OCI-LY7 (cell line): ENCODE data around the gene SEMA5A. TPM values are rescaled to one million over a fixed set of nuclear protein-coding genes. Genes with fewer than 3 reads are reported as not detected.

Experiments used
- BruUV-seq: library from RNA; stranded (reverse); fragments of 400-500 nt; replicated peaks from 2 replicates; lab custom pipeline; 2021; lab: Mats Ljungman, UMichigan
- CTCF ChIA-PET: fragments of 300-600 bp; sonication (Branson Sonifier 250); formaldehyde crosslinking; loops from one replicate; lab custom pipeline; 2022; ENCODE audit warnings: antibody characterized with exemption; ENCODE audit not compliant: unreplicated experiment; lab: Charles Lee
- POLR2A ChIA-PET: fragments of 300-600 bp; sonication (Branson Sonifier 250); formaldehyde crosslinking; loops from one replicate; lab custom pipeline; 2022; ENCODE audit warnings: antibody characterized with exemption; lab: Charles Lee
- DNase-seq: peaks from one replicate; pipeline ENCODE4 v3.0.0-alpha.2; 2015; ENCODE audit warnings: low spot score
- H2AFZ ChIP-seq: fragments of 200-600 bp; sonication (generic), shearing (Covaris generic); 2 replicates; pipeline ENCODE4 v1.6.1; 2014; ENCODE audit warnings: mild to moderate bottlenecking, antibody characterized with exemption, low read length, moderate library complexity
- H3K27ac ChIP-seq: fragments of 200-600 bp; sonication (generic); 2 replicates; pipeline ENCODE4 v1.5.1; 2014; ENCODE audit warnings: mixed run types, low read depth, mild to moderate bottlenecking, moderate library complexity, low read length, inconsistent platforms; ENCODE audit not compliant: poor library complexity, severe bottlenecking
- H3K36me3 ChIP-seq: fragments of 200-600 bp; sonication (generic); 2 replicates; pipeline ENCODE4 v1.6.1; 2014; ENCODE audit warnings: mild to moderate bottlenecking, antibody characterized with exemption, low read length, moderate library complexity, mixed read lengths; ENCODE audit not compliant: insufficient read depth
- H3K4me1 ChIP-seq: fragments of 200-600 bp; sonication (generic); 2 replicates; pipeline ENCODE4 v1.5.1; 2014; ENCODE audit warnings: mild to moderate bottlenecking, low read length; ENCODE audit not compliant: insufficient read depth, poor library complexity, severe bottlenecking
- H3K4me2 ChIP-seq: fragments of 200-600 bp; sonication (generic); 2 replicates; pipeline ENCODE4 v1.6.1; 2014; ENCODE audit warnings: mild to moderate bottlenecking, low read length
- H3K4me3 ChIP-seq: fragments of 200-600 bp; sonication (generic); 2 replicates; pipeline ENCODE4 v1.5.1; 2014; ENCODE audit warnings: mild to moderate bottlenecking, low read depth, low read length; ENCODE audit not compliant: poor library complexity, severe bottlenecking
- H3K79me2 ChIP-seq: fragments of 200-600 bp; sonication (generic); 2 replicates; pipeline ENCODE4 v1.6.1; 2016; ENCODE audit warnings: low read depth, mild to moderate bottlenecking, low read length, moderate library complexity, mixed read lengths; ENCODE audit not compliant: insufficient read depth
- H3K9me2 ChIP-seq: fragments of 200-600 bp; sonication (generic); 2 replicates; pipeline ENCODE4 v1.6.1; 2016; ENCODE audit warnings: mild to moderate bottlenecking, low read length, mixed read lengths; ENCODE audit not compliant: insufficient read depth
- H3K9me3 ChIP-seq: fragments of 200-600 bp; sonication (generic); 2 replicates; pipeline ENCODE4 v1.6.1; 2014; ENCODE audit warnings: mild to moderate bottlenecking, mixed run types, low read length, mixed read lengths
- H4K20me1 ChIP-seq: fragments of 200-600 bp; sonication (generic); 2 replicates; pipeline ENCODE4 v1.6.1; 2014; ENCODE audit warnings: mild to moderate bottlenecking, antibody characterized with exemption, low read length, moderate library complexity, mixed read lengths; ENCODE audit not compliant: insufficient read depth
- EZH2phosphoT487 ChIP-seq: fragments of 200-600 bp; sonication (generic); IDR thresholded peaks from 2 replicates; pipeline ENCODE4 v1.6.1; 2018; ENCODE audit warnings: low read depth, borderline replicate concordance, mild to moderate bottlenecking, mixed run types, antibody characterized with exemption, low read length, moderate library complexity, mixed read lengths
- intact Hi-C: fragments of 100-400 bp; cut with micrococcal nuclease; formaldehyde crosslinking; loops from one replicate; pipeline ENCODE4 v1.10.0; 2022; ENCODE audit not compliant: unreplicated experiment
- total RNA-seq, 2 experiments: library from RNA; depleted of rRNA in 1 of 2; stranded (reverse); fragments of >200 nt in 1 of 2; shearing (Covaris generic) in 1 of 2; gene quantifications; 2 replicates each; pipeline ENCODE4 v1.2.3, GENCODE V29; 2014 to 2022
- TF ChIP-seq, protein P1 (sequence below): fragments of 200-600 bp; sonication (generic); conservative IDR thresholded peaks from 2 replicates; pipeline ENCODE4 v1.5.1; 2014; ENCODE audit warnings: mild to moderate bottlenecking, antibody characterized with exemption, low read length, moderate library complexity, mixed read lengths

SEMA5A gene
- total RNA-seq, 2 experiments from 2014 or later = not detected

DNA sequence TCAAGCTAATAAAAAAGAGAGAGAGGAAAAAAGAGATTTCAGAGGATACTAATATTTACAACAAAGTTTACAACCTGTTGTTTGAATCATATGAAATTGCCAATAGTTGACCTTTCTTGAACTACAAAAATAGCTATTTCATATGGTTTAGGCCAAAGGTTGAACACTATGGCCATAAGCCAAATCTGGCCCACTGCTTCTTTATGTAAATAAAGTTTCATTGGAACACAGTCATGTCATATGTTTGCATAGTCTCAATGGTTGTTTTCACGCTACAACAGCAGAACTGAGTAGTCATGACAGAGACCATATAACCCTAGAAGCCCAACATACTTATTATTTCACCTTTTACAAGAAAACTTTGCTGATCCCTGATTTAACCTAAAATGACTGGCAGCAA, 20.9 kb downstream of the SEMA5A start:
- Histone ChIP-seq H2AFZ (no peak overlapping the region), H3K79me2 (no peaks in the 10 kb centered on the region), H3K4me3 (no peak overlapping the region), H3K36me3 (no peaks in the 10 kb centered on the region), H4K20me1 (no peaks in the 10 kb centered on the region), H3K9me3 (no peaks in the 10 kb centered on the region), H3K4me2 (no peak overlapping the region), H3K27ac (no peak overlapping the region), H3K9me2 (no peaks in the 10 kb centered on the region), H3K4me1 (no peaks in the 10 kb centered on the region)
- ChIA-PET CTCF (no interaction called here), POLR2A (no interaction called here)
- intact Hi-C loops = no loop called here
- BruUV-seq = no TSS peak
- no peak for DNase-seq
- TF ChIP-seq, protein P1, sequence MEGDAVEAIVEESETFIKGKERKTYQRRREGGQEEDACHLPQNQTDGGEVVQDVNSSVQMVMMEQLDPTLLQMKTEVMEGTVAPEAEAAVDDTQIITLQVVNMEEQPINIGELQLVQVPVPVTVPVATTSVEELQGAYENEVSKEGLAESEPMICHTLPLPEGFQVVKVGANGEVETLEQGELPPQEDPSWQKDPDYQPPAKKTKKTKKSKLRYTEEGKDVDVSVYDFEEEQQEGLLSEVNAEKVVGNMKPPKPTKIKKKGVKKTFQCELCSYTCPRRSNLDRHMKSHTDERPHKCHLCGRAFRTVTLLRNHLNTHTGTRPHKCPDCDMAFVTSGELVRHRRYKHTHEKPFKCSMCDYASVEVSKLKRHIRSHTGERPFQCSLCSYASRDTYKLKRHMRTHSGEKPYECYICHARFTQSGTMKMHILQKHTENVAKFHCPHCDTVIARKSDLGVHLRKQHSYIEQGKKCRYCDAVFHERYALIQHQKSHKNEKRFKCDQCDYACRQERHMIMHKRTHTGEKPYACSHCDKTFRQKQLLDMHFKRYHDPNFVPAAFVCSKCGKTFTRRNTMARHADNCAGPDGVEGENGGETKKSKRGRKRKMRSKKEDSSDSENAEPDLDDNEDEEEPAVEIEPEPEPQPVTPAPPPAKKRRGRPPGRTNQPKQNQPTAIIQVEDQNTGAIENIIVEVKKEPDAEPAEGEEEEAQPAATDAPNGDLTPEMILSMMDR = no peak
- TF ChIP-seq EZH2phosphoT487 = no peak

DNA sequence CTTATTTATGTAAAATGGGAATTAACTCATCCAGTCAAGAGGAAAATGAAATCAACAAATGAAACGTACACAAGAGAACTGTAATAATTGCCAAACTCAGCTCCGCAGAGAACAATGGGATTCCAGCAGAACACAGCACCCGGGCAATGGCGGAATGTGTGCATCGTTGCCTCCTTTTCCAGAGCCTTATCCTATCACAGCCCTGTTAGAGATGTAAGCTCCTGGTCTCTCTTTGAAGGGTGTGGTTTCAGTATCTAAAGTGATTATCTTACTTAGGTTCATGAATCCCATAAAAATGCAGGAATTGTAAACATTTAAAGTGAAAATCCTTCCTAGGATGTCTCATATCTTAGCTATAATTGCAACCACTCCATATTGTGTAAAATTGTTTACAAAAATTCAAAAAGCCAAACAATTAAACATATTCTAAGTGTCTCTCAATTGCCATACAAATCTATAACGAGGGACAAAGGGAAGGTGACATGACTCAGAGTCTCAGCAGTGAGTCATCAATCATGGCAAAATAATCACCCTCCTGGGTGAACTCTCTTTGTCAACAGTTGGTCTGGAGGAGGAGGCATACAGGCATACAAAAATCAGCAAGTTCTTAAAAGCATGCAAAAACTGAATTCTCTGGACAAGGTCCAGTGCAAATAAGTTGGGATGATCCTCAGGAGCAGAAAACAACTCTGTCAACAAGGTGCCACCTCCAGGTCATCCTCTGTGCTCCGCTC, 22.6 kb downstream of the SEMA5A start:
- CTCF ChIA-PET = no interaction called here

DNA sequence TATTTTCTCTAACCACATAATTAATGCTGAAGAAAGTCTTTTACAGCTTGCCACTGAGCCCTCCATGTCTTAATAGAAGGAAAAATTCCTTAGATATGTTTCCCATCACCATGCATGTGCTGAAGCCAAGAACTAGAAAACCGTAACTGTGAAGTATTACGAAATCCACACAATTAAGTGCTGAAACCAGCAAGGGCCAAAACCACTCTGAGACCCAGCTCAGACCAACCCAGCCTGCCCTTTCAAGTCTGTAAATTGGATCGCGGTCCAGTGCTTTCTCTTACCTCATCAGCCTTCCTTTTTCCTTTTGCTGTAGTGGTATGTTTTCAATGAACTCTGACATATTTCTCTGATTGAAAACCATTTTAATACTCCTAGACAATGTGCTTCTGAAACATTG, 26.3 kb downstream of the SEMA5A start:
- no peaks in the 10 kb centered on the region for H3K4me1 ChIP-seq
- no peaks in the 10 kb centered on the region for H4K20me1 ChIP-seq
- no peak overlapping the region for H3K4me2 ChIP-seq
- no peak overlapping the region for H2AFZ ChIP-seq
- no peaks in the 10 kb centered on the region for H3K79me2 ChIP-seq
- no peak overlapping the region for H3K4me3 ChIP-seq
- BruUV-seq = no TSS peak
- H3K27ac ChIP-seq = no peak overlapping the region
- ChIA-PET POLR2A (no interaction called here), CTCF (no interaction called here)
- no peaks in the 10 kb centered on the region for H3K36me3 ChIP-seq
- DNase-seq = no peak
- TF ChIP-seq, protein P1 = no peak
- no peak for TF ChIP-seq EZH2phosphoT487
- H3K9me2 ChIP-seq = no peaks in the 10 kb centered on the region
- intact Hi-C loops = no loop called here
- no peaks in the 10 kb centered on the region for H3K9me3 ChIP-seq

More for the DNA sequence above, 22.6 kb downstream of the SEMA5A start:
- BruUV-seq = no TSS peak
- Histone ChIP-seq H3K4me3 (no peak overlapping the region), H3K4me2 (no peak overlapping the region), H3K27ac (no peak overlapping the region), H3K4me1 (no peaks in the 10 kb centered on the region), H3K9me2 (no peaks in the 10 kb centered on the region), H3K79me2 (no peaks in the 10 kb centered on the region), H4K20me1 (no peaks in the 10 kb centered on the region), H2AFZ (no peak overlapping the region), H3K9me3 (no peaks in the 10 kb centered on the region), H3K36me3 (no peaks in the 10 kb centered on the region)
- no peak for DNase-seq
- POLR2A ChIA-PET = interaction anchor here (0.6 to 1.0 kb wide), 3 partner anchors 32 to 1397 kb away, joined by 3 to 4 read pairs (median 3); no protein-coding TSS in a partner anchor
- TF ChIP-seq, protein P1 = no peak
- TF ChIP-seq EZH2phosphoT487 = no peak
- intact Hi-C loops = no loop called here
